GDM1 (cell line): ENCODE data around the gene SLC22A14.
"Not testable (repeated sequence)": the region's sequence is repeated elsewhere in the genome, so short reads cannot be mapped to it uniquely, and the experiment has no call there.

ENCODE experiments used
- DNase-seq: peaks from one replicate; lab custom pipeline; 2025; lab: John Stamatoyannopoulos, UW

The SLC22A14 gene, protein sequence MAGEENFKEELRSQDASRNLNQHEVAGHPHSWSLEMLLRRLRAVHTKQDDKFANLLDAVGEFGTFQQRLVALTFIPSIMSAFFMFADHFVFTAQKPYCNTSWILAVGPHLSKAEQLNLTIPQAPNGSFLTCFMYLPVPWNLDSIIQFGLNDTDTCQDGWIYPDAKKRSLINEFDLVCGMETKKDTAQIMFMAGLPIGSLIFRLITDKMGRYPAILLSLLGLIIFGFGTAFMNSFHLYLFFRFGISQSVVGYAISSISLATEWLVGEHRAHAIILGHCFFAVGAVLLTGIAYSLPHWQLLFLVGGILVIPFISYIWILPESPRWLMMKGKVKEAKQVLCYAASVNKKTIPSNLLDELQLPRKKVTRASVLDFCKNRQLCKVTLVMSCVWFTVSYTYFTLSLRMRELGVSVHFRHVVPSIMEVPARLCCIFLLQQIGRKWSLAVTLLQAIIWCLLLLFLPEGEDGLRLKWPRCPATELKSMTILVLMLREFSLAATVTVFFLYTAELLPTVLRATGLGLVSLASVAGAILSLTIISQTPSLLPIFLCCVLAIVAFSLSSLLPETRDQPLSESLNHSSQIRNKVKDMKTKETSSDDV

GRCh38 chr3:38281895-38282686 is at the start of gene SLC22A14:
Gene SLC22A14, plus strand, starts transcription at chr3:38282294. Its CDS starts 23,733 bp downstream, at chr3:38306027.
- DNase-seq, result no peak

DNA sequence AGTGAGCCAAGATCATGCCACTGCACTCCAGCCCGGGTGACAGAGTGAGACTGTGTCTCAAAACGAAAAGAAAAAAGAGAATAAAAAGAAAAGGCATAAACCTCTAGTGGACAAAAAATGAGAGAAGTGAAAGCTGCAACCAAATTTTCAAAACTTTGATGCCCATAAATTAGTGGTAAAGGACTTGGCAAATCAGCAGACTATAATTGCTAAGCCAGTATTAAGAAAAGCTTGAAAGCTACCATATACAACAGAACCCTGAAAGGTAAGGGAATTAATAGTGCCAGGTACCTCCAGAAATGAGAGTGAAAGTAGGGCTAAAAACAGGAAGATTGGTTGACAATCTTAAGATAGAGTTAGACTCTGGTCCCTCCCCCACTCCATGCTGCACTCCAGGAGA is 49.4 kb upstream of the SLC22A14 start:
- no peak for DNase-seq

- DNase-seq, result no peak
Measured at GRCh38 chr3:38235466-38235865, 46.6 kb upstream of the SLC22A14 start.

GRCh38 chr3:38238416-38239008 is 43.6 kb upstream of the SLC22A14 start:
- DNase-seq, result no peak

DNA sequence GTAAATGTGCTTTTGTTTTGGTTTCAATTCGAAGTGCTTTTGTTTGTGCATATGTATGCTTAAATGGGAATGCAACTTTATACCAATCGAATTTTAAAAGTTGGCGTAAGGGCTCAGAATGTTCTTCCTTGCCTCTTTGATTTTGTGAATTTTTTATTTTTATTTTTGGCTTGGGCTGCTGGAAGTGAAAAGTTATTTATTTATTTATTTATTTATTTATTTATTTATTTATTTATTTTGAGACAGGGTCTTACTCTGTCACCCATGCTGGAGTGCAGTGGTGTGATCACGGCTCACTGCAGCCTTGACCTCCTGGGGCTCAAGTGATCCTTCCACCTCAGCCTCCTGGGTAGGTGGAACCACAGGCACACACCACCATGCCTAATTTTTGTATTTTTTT is 39.3 kb upstream of the SLC22A14 start:
- not testable (repeated sequence) for DNase-seq

DNA sequence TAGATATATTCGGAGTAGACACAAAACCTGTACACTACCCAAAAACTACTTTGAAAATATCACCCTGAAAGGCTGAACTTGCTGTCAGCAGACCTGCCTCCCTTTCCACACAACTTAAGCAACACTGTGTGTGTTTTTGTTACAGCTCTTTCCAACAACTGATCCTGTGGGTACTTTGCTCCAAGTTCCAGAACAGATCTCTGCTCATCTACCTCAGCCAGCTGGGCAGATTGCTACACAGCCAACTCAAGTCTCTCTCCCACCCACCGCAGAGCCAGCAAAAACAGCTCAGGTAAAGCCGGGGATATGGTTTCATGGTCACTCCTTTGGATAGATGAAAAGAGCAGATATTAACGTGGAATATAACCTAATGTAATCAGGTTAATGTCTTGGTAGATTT is 36.2 kb upstream of the SLC22A14 start:
- no peak for DNase-seq

GRCh38 chr3:38247366-38248035 is 34.6 kb upstream of the SLC22A14 start:
- DNase-seq, result no peak

DNA sequence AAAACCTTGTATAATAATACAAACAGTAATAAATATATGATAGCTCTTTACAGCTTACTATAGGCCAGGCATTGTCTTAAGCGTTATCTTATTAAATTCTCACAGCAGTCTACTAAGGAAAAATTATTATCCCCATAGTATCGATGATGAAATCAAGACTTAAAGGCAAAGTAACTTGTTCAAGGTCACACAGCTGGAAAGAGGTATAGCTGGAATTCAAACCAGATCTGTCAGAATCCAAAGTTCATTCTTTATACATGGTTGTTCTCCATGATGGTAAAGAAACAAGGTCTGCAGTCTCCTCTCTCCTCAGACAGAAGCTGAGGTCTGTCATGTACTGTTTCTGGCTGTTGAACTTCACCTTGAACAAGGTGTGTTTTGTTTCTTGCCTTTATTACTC is 31.9 kb upstream of the SLC22A14 start:
- DNase-seq, result no peak

- no peak for DNase-seq
Measured at GRCh38 chr3:38251197-38251596, 30.9 kb upstream of the SLC22A14 start.

GRCh38 chr3:38253704-38254103 is 28.4 kb upstream of the SLC22A14 start:
- no peak for DNase-seq

GRCh38 chr3:38254872-38255271 is 27.2 kb upstream of the SLC22A14 start:
- no peak for DNase-seq

GRCh38 chr3:38255627-38256026 is 26.5 kb upstream of the SLC22A14 start:
- DNase-seq, result no peak

DNA sequence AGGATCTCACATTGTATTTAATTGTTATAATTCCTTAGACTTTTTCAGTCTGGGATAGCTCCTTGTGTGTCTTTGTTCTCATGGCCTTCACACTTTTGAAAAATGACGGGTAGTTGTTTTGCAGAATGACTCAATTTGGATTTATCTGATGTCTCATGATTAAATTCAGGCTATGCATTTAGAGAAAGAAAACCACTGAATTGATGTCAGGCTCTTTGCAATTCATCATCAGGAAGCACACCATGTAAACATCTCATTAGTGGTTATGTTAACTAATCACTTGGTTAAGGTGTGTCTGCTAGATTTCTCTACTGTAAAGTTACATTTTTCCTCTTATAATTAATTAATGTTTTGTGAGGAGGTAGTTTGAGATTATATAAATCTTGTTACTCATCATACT is 24.5 kb upstream of the SLC22A14 start:
- no peak for DNase-seq

DNA sequence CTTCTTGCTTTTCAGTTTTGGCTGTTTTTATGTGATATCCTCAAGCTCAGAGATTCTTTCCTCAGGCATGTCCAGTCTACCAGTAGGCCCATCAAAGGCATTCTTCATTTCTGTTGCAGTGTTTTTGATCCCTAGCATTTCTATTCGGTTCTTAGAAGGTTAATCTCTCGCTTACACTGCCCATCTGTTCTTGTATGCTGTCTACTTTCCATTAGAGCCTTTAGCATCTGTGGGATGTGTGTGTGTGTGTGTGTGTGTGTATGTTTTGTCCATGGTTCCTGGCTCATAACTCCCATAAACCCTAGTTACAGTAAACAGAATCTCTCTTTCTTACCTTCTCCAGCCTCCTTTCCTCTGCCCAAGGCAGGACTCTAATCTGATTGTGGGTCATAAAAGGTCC is 21.6 kb upstream of the SLC22A14 start:
- no peak for DNase-seq

DNA sequence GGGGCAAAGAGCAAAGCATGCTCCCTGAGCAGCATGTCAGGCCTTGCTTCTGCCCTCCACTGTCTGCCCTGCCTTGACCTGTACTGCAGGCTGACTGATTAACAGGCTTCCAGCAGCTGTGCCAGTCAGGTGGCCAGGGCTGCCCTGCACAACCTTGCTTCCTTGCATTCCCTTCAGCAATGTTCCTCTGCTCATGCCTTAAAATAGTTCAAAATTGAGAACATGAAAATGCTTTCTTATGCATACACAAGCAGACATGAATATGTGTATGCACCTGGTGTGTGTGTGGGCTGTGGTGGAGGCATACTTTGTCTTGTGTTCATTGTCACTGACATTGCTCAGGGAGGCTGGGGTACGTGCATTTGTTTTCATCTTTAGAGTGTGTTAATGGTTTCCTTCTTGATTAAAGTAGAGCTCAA is 17.7 kb upstream of the SLC22A14 start:
- DNase-seq, result no peak

- DNase-seq, result no peak
Measured at GRCh38 chr3:38264779-38265178, 17.3 kb upstream of the SLC22A14 start.

- DNase-seq, result no peak
Measured at GRCh38 chr3:38265604-38266307, 16.3 kb upstream of the SLC22A14 start, which contains the start of gene SLC22A13. Gene SLC22A13, plus strand, starts transcription at chr3:38265812. Its CDS starts 49 bp downstream, at chr3:38265861.

GRCh38 chr3:38266810-38267209 is 15.3 kb upstream of the SLC22A14 start:
- DNase-seq, result no peak

- DNase-seq, result peak; percentile 69
Measured at GRCh38 chr3:38267662-38268061, 14.4 kb upstream of the SLC22A14 start.

DNA sequence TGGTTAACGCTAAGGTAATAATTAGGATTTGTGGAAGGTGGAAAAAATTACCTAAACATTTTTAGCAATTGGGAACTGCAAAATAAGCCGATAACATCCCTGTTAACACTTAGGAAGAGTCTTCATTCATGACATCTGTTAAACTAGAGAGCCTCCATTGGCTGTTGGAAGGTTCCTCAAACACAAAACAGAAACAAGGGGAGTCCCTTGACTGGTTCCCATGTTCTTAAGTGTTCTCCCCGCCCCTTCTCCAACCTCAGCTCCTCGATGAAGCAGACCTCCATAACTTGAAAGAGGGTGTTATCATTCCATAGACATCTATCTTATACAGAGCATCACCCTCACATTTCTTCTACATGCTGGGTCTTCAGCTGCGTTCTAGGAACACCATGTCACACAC is 14.0 kb upstream of the SLC22A14 start:
- DNase-seq, result peak; percentile 7

- no peak for DNase-seq
Measured at GRCh38 chr3:38268522-38268921, 13.6 kb upstream of the SLC22A14 start.
